Measurements from ENCODE around the gene KCNIP2. TPM values are rescaled to one million over a fixed set of nuclear protein-coding genes. Genes with fewer than 3 reads are reported as not detected.

Gene KCNIP2
- total and polyA plus RNA-seq, 11 donors, result 85.1 to 862 (median 214) TPM

DNA sequence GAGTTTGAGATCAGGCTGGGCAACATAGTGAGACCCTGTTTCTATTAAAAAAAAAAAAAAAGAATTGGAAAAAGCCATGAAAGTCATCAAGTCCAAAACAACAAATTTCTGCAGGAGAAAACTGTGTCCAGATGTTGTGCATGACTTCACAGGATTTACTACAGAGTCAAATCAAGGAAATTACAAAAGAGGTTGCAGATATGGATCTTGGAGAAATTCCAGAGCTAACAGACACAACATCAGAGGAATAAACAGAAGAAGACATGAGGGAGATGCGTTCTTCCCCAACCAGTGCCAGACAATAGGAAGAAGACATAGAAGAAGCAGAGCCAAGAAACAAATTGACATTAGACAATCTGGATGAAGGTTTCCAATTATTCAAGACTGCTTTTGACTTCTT, 24.3 kb upstream of the KCNIP2 start:
- H3K4me3 ChIP-seq, result no peak overlapping the region
- peaks cover 0 to 9% (median 0%) of the 10 kb centered on the region in 12 donors for H3K9me3 ChIP-seq
- no peak overlapping the region for H3K27ac ChIP-seq
- H3K27me3 ChIP-seq, result no peaks in the 10 kb centered on the region
- DNase-seq (no peak), ATAC-seq (no peak)
- intact Hi-C loops (cut with DNase I), result no loop called here
- TF ChIP-seq, protein P1, sequence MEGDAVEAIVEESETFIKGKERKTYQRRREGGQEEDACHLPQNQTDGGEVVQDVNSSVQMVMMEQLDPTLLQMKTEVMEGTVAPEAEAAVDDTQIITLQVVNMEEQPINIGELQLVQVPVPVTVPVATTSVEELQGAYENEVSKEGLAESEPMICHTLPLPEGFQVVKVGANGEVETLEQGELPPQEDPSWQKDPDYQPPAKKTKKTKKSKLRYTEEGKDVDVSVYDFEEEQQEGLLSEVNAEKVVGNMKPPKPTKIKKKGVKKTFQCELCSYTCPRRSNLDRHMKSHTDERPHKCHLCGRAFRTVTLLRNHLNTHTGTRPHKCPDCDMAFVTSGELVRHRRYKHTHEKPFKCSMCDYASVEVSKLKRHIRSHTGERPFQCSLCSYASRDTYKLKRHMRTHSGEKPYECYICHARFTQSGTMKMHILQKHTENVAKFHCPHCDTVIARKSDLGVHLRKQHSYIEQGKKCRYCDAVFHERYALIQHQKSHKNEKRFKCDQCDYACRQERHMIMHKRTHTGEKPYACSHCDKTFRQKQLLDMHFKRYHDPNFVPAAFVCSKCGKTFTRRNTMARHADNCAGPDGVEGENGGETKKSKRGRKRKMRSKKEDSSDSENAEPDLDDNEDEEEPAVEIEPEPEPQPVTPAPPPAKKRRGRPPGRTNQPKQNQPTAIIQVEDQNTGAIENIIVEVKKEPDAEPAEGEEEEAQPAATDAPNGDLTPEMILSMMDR (IDR thresholded peaks at IDR 0.05), result no peak
- TF ChIP-seq POLR2A (IDR thresholded peaks at IDR 0.05), result no peak
- H3K36me3 ChIP-seq, result peaks cover 0 to 18% (median 2%) of the 10 kb centered on the region in 9 donors
- peaks cover 0 to 4% (median 0%) of the 10 kb centered on the region in 12 donors for H3K4me1 ChIP-seq
- WGBS, 4 donors, result 44 to 60% (median 55%) methylated on average over 1 of the region's 1 CpG

- Histone ChIP-seq H3K27me3 (no peaks in the 10 kb centered on the region), H3K9me3 (peaks cover 0 to 15% (median 4%) of the 10 kb centered on the region in 12 donors), H3K4me1 (peaks cover 0 to 48% (median 27%) of the 10 kb centered on the region in 12 donors), H3K27ac (peak overlapping the region in 10 of 12 donors; percentile 8 to 64 (median 38)), H3K36me3 (peaks cover 0 to 18% (median 5%) of the 10 kb centered on the region in 9 donors), H3K4me3 (no peak overlapping the region)
- intact Hi-C loops (cut with DNase I), result no loop called here
- DNase-seq (no peak), ATAC-seq (peak in 3 of 4 donors; percentile 64 to 81 (median 77))
- WGBS, 4 donors, result 62 to 71% (median 70%) methylated on average over 2 of the region's 2 CpGs
- TF ChIP-seq POLR2A (IDR thresholded peaks at IDR 0.05), result no peak
- TF ChIP-seq, protein P1 (IDR thresholded peaks at IDR 0.05), result no peak
Measured at GRCh38 chr10:101859530-101859929, 15.9 kb upstream of the KCNIP2 start.

DNA sequence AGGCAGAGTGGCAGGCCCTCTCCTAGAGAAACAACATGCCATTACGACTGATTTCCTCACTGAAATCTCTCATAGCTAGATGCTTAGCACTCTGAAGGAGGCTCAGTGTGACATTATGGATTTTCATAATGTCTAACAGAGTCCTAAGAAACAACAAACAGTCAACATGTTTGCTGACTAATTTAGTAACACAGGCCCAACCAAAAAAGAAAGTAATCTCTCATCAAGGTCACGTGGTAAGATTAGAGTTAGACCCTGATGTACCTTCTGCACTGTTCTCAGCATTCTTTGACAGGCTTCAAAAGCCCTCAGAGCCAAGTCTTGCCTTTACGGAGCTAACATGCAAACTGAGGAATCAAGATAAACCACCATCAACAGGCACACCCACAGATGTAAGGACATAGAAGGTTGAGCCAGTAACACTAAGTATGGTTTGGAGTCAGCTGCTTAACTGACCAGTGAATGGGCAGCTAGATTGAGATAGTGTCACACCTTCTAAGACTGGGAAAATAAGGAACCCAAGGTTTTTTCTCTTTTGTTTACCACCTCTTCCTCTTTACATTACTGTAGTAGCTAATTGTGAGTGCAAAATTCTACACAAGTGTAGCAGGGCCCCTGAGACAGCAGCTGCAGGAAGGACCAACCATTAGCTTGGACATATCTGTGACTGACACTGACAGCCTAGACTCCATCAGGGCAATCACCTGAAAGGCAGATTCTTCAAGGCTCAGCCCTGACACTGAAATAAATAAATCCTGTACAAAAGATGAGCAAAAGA, 15.3 kb upstream of the KCNIP2 start:
- intact Hi-C loops (cut with DNase I), result no loop called here
- Histone ChIP-seq H3K27me3 (no peaks in the 10 kb centered on the region), H3K36me3 (peaks cover 0 to 18% (median 5%) of the 10 kb centered on the region in 9 donors), H3K4me3 (no peak overlapping the region), H3K4me1 (peaks cover 0 to 51% (median 27%) of the 10 kb centered on the region in 12 donors), H3K27ac (peak overlapping the region; percentile 8 to 64 (median 36)), H3K9me3 (peaks cover 0 to 15% (median 4%) of the 10 kb centered on the region in 12 donors)
- no peak for TF ChIP-seq POLR2A (IDR thresholded peaks at IDR 0.05)
- TF ChIP-seq, protein P1 (IDR thresholded peaks at IDR 0.05), result no peak
- ATAC-seq, result peak in 3 of 4 donors; percentile 33 to 76 (median 35)
- 44 to 57% (median 53%) methylated on average over 3 of the region's 3 CpGs for WGBS, 4 donors
- no peak for DNase-seq

GRCh38 chr10:101857802-101858476, 14.3 kb upstream of the KCNIP2 start:
- TF ChIP-seq, protein P1 (IDR thresholded peaks at IDR 0.05), result no peak
- no peak for TF ChIP-seq POLR2A (IDR thresholded peaks at IDR 0.05)
- H3K4me1 ChIP-seq, result peaks cover 0 to 51% (median 27%) of the 10 kb centered on the region in 12 donors
- DNase-seq, result no peak
- no peaks in the 10 kb centered on the region for H3K27me3 ChIP-seq
- H3K9me3 ChIP-seq, result peaks cover 0 to 15% (median 4%) of the 10 kb centered on the region in 12 donors
- intact Hi-C loops (cut with DNase I), result no loop called here
- H3K36me3 ChIP-seq, result peaks cover 0 to 18% (median 4%) of the 10 kb centered on the region in 9 donors
- peak in 2 of 4 donors; percentile 38 to 43 for ATAC-seq
- no peak overlapping the region for H3K4me3 ChIP-seq
- 0 to 50% (median 39%) methylated on average over 1 of the region's 1 CpG for WGBS, 4 donors
- peak overlapping the region in 10 of 12 donors; percentile 14 to 64 (median 38) for H3K27ac ChIP-seq
